ENCODE data around the gene SLC35F5. TPM values are rescaled to one million over a fixed set of nuclear protein-coding genes. Genes with fewer than 3 reads are reported as not detected.

Gene SLC35F5
- total RNA-seq, 2 experiments from 2014 or later = 51.1 to 56.3 TPM

GRCh38 chr2:113767811-113768460 is 11.5 kb upstream of the SLC35F5 start:
- POLR2A ChIA-PET = no interaction called here
- Histone ChIP-seq H3K4me2 (ENCODE audit: low read length) (no peak overlapping the region), H4K20me1 (ENCODE audit: insufficient read depth, low read length) (no peaks in the 10 kb centered on the region), H3K4me1 (ENCODE audit: insufficient read depth, low read length, poor library complexity, severe bottlenecking) (no peaks in the 10 kb centered on the region), H3K9me3 (ENCODE audit: low read length) (peaks cover 8% of the 10 kb centered on the region; the same call in 1 of the 2 replicates), H3K9me2 (ENCODE audit: insufficient read depth, low read length) (no peaks in the 10 kb centered on the region), H3K4me3 (ENCODE audit: low read depth, low read length, poor library complexity, severe bottlenecking) (no peak overlapping the region), H3K27ac (ENCODE audit: low read depth, low read length, poor library complexity, severe bottlenecking) (no peak overlapping the region), H3K79me2 (ENCODE audit: insufficient read depth, low read depth, low read length) (no peaks in the 10 kb centered on the region), H2AFZ (ENCODE audit: low read length) (no peak overlapping the region), H3K36me3 (ENCODE audit: insufficient read depth, low read length) (no peaks in the 10 kb centered on the region; the same call in 1 of the 2 replicates)
- no TSS peak for BruUV-seq (replicated peaks)
- intact Hi-C loops (cut with micrococcal nuclease; ENCODE audit: unreplicated experiment) = no loop called here
- CTCF ChIA-PET (ENCODE audit: unreplicated experiment) = no interaction called here
- no peak for TF ChIP-seq CTCF (conservative IDR thresholded peaks at IDR 0.05; ENCODE audit: low read length)
- TF ChIP-seq EZH2phosphoT487 (IDR thresholded peaks at IDR 0.05; ENCODE audit: borderline replicate concordance, low read depth, low read length) = no peak
- DNase-seq (ENCODE audit: low spot score) = no peak

GRCh38 chr2:113765276-113765675 is 8.8 kb upstream of the SLC35F5 start:
- no peak overlapping the region for H3K4me3 ChIP-seq (ENCODE audit: low read depth, low read length, poor library complexity, severe bottlenecking)
- H3K4me2 ChIP-seq (ENCODE audit: low read length) = no peak overlapping the region
- H3K27ac ChIP-seq (ENCODE audit: low read depth, low read length, poor library complexity, severe bottlenecking) = no peak overlapping the region
- ChIA-PET POLR2A (no interaction called here), CTCF (ENCODE audit: unreplicated experiment) (no interaction called here)
- H2AFZ ChIP-seq (ENCODE audit: low read length) = no peak overlapping the region
- TF ChIP-seq EZH2phosphoT487 (IDR thresholded peaks at IDR 0.05; ENCODE audit: borderline replicate concordance, low read depth, low read length) = no peak
- TF ChIP-seq CTCF (conservative IDR thresholded peaks at IDR 0.05; ENCODE audit: low read length) = no peak
- no peak for DNase-seq (ENCODE audit: low spot score)
- no peaks in the 10 kb centered on the region for H4K20me1 ChIP-seq (ENCODE audit: insufficient read depth, low read length)
- H3K36me3 ChIP-seq (ENCODE audit: insufficient read depth, low read length) = no peaks in the 10 kb centered on the region; the same call in 1 of the 2 replicates
- intact Hi-C loops (cut with micrococcal nuclease; ENCODE audit: unreplicated experiment) = no loop called here
- no peaks in the 10 kb centered on the region for H3K79me2 ChIP-seq (ENCODE audit: insufficient read depth, low read depth, low read length)
- no peaks in the 10 kb centered on the region for H3K4me1 ChIP-seq (ENCODE audit: insufficient read depth, low read length, poor library complexity, severe bottlenecking)
- BruUV-seq (replicated peaks) = no TSS peak
- no peaks in the 10 kb centered on the region for H3K9me2 ChIP-seq (ENCODE audit: insufficient read depth, low read length)
- peaks cover 8% of the 10 kb centered on the region; the same call in 1 of the 2 replicates for H3K9me3 ChIP-seq (ENCODE audit: low read length)

GRCh38 chr2:113762377-113763118 is 6.1 kb upstream of the SLC35F5 start:
- H3K9me2 ChIP-seq (ENCODE audit: insufficient read depth, low read length) = no peaks in the 10 kb centered on the region
- TF ChIP-seq EZH2phosphoT487 (IDR thresholded peaks at IDR 0.05; ENCODE audit: borderline replicate concordance, low read depth, low read length) (no peak), CTCF (conservative IDR thresholded peaks at IDR 0.05; ENCODE audit: low read length) (no peak)
- POLR2A ChIA-PET = no interaction called here
- H2AFZ ChIP-seq (ENCODE audit: low read length) = no peak overlapping the region
- peaks cover 8% of the 10 kb centered on the region; the same call in 1 of the 2 replicates for H3K9me3 ChIP-seq (ENCODE audit: low read length)
- H4K20me1 ChIP-seq (ENCODE audit: insufficient read depth, low read length) = no peaks in the 10 kb centered on the region
- peaks cover 8% of the 10 kb centered on the region; the same call in 1 of the 2 replicates for H3K79me2 ChIP-seq (ENCODE audit: insufficient read depth, low read depth, low read length)
- DNase-seq (ENCODE audit: low spot score) = no peak
- no peak overlapping the region for H3K4me2 ChIP-seq (ENCODE audit: low read length)
- H3K4me3 ChIP-seq (ENCODE audit: low read depth, low read length, poor library complexity, severe bottlenecking) = no peak overlapping the region
- no TSS peak for BruUV-seq (replicated peaks)
- intact Hi-C loops (cut with micrococcal nuclease; ENCODE audit: unreplicated experiment) = no loop called here
- peaks cover 16% of the 10 kb centered on the region for H3K4me1 ChIP-seq (ENCODE audit: insufficient read depth, low read length, poor library complexity, severe bottlenecking)
- no peaks in the 10 kb centered on the region; the same call in 1 of the 2 replicates for H3K36me3 ChIP-seq (ENCODE audit: insufficient read depth, low read length)
- no peak overlapping the region for H3K27ac ChIP-seq (ENCODE audit: low read depth, low read length, poor library complexity, severe bottlenecking)
- CTCF ChIA-PET (ENCODE audit: unreplicated experiment) = no interaction called here
